Activated T-cell treated with anti-CD3 and anti-CD28 coated beads, Interleukin-2, amount 50 U/mL, for 1 hour (primary cell): ENCODE data around the gene ARSG.
A peak's percentile ranks its signal among the peaks of the same experiment; 100 is the strongest.
"Not testable (repeated sequence)": the region's sequence is repeated elsewhere in the genome, so short reads cannot be mapped to it uniquely, and the experiment has no call there.

Source experiments
- DNase-seq: peaks from one replicate; pipeline ENCODE4 v3.0.0-alpha.2; 2020

ARSG gene

GRCh38 chr17:68281965-68282364, 9.3 kb upstream of the ARSG start:
- not testable (repeated sequence) for DNase-seq

GRCh38 chr17:68288375-68288774, 2.9 kb upstream of the ARSG start:
- DNase-seq = no peak

- DNase-seq = no peak
These were observed 2.5 kb upstream of the ARSG start for GRCh38 chr17:68288804-68289203.

- DNase-seq = no peak
These were observed 1.8 kb upstream of the ARSG start for GRCh38 chr17:68289473-68289872.

- no peak for DNase-seq
These were observed 1.4 kb upstream of the ARSG start for GRCh38 chr17:68289936-68290267.

- DNase-seq = peak; percentile 70
These were observed 884 bp upstream of the ARSG start for GRCh38 chr17:68290268-68290954.

- DNase-seq = peak; percentile 90
These were observed 767 bp downstream of the ARSG start for GRCh38 chr17:68291836-68292688.

- DNase-seq = no peak
These were observed 1.4 kb downstream of the ARSG start for GRCh38 chr17:68292689-68293040.

GRCh38 chr17:68293490-68294195, 2.3 kb downstream of the ARSG start:
- DNase-seq = no peak

- DNase-seq = no peak
These were observed 2.9 kb downstream of the ARSG start for GRCh38 chr17:68294196-68294555.

GRCh38 chr17:68294617-68295016, 3.3 kb downstream of the ARSG start:
- no peak for DNase-seq

- DNase-seq = no peak
These were observed 3.8 kb downstream of the ARSG start for GRCh38 chr17:68295086-68295485.

- peak; percentile 46 for DNase-seq
These were observed 5.2 kb downstream of the ARSG start for GRCh38 chr17:68296217-68297191.

GRCh38 chr17:68297195-68297594, 5.9 kb downstream of the ARSG start:
- no peak for DNase-seq

- no peak for DNase-seq
These were observed 7.3 kb downstream of the ARSG start for GRCh38 chr17:68298601-68299000.

- DNase-seq = no peak
These were observed 8.5 kb downstream of the ARSG start for GRCh38 chr17:68299817-68300216.

GRCh38 chr17:68301438-68301959, 10.2 kb downstream of the ARSG start:
- DNase-seq = no peak

GRCh38 chr17:68302066-68302564, 10.8 kb downstream of the ARSG start:
- DNase-seq = no peak

GRCh38 chr17:68302666-68303065, 11.4 kb downstream of the ARSG start:
- DNase-seq = no peak

GRCh38 chr17:68304706-68305105, 13.4 kb downstream of the ARSG start:
- no peak for DNase-seq

- DNase-seq = no peak
These were observed 13.8 kb downstream of the ARSG start for GRCh38 chr17:68305142-68305541.

GRCh38 chr17:68306819-68307218, 15.5 kb downstream of the ARSG start:
- no peak for DNase-seq
